NCI-H146 treated with DMSO at 0.1 percent for 48 hours (cell line): Measurements from ENCODE around the gene GNPTG.

Experiments
- DNase-seq: peaks from one replicate; lab custom pipeline; 2025; ENCODE audit not compliant: unreplicated experiment; lab: John Stamatoyannopoulos, UW

GNPTG gene

DNA sequence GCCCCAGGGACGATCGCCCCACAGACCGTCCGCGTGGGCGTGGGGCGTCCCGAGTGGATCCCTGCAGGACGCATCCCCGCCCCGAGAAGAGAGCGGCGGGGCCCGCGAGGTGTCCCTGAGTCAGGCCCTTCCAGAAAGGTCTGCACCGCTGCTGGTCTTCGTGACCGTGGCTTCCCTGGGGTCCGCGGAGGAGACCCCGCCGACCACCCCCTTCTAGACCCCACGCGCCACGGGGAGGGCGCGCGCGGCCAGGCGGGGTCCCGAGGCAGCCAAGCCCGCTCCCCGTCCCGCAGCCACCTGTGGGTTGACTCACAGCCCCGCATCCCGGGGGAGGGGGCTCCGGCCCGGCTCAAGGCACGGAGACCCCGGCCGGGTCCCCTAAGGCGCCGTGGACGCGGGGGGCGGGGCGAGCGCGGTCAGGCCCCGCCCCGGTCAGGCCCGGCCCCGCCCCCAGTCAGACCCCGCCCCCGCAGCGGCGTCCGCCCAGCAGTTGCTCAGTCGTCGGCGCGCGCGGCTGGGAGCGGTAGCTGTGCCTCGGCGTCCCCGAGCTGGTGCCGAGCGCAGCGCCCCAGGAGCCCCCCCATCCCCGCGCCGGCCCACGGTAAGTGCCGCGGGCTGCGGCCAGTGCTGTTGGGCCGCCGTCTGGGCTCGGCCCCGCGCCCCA lies 18.4 kb upstream of the GNPTG start, which contains the start of gene BAIAP3:
Gene BAIAP3 (plus strand): TSS at position 497 of the 664 bp plus-strand sequence. CDS start 4,905 bp downstream, outside the sequence.
- no peak for DNase-seq

DNA sequence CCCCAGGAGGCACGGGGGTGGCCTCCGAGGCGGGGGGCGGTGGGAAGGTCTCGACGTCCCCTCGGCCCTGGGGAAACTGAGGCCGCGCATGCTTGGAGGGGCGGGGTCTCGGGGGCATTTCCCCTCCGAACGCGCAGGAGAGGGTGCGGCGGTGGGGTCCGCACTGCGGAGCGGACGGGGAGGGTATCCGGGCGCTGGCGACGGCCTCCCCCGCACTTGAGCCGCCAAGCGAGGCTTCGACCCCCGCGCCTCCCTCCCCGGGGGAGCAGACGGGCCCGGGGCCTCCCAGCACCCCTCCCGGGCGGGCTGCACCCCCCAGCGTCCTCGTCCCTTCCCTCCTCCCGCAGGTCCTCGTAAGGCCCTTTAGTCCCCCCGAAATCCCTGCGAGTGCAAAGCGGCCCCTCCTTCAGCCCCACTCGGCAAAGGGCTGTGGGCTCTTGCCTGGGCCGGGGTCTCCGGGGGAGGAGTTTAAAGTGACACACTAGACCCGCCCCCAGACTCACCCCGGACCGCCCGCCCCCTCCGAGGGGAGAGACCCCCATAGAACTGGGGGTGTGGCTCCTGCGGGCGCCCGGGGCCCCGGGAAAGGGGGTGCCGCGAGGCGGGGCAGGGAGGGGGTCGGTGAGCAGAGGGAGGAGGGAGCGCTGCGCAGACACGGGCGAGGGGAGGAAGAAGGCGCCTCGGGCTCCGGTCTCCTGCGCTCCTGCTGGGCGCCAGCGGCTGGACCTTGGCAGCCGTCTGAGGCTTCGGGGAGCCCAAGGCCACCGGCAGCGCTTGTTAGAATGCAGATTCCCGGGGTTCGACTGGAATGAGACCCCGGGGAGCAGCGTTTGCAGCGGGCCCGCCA lies 17.7 kb upstream of the GNPTG start:
- DNase-seq: no peak

DNA sequence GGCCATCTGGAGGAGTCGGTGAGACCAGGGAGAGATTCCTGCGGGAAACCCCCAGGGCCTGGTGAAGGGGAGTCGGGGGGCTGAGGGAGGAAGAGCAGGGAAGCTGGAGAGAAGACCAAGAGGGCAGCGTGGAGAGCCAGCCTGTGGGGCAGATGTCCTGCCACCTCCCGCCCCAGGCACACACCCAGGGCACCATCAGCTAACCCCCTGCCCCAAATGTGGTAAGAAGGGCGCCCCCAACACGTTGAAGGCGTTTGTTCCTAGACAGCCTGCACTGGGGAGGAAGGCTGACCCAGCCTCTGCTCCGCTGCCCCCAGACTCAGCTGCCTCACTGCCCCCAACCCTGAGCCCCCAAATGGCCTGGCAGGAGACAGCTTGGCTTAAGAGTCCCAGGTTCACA lies 17.0 kb upstream of the GNPTG start:
- DNase-seq: no peak

DNA sequence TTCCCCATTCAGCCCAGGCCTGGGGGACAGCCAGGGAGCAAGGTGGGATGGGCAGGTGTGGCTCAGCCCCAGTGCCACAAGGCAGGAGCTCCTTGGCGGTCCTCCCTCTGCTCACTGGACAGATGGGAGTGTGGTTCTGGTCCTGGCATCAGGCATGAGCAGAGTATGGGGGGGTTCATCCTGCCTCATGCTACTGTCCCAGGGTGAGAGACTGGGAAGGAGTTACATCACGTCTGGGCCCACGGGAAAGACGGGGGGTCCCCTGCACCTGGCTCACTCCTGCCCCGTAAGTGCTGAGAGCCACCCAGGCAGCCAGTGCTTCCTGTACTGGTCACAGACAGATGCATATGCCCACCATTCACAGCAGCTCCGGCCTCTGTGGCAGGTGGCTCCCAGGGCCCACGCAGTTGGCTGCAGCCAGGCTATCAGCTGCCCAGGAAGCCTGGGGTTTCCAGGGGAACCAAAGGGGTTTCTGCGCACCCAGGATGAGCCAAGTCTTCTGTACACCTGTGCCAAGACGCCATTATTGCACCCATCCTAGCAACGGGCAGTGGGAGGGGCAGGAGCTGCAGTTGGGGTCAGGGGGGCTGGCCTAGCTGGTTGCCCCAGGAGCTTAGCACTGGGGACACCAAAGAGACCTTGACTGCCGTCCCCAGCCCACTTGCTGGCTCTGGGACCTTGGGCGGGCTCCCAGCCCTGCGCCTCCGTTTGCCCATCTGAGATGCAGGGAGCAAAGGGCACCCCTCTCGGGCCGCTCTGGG lies 16.3 kb upstream of the GNPTG start:
- peak; percentile 12 for DNase-seq

DNA sequence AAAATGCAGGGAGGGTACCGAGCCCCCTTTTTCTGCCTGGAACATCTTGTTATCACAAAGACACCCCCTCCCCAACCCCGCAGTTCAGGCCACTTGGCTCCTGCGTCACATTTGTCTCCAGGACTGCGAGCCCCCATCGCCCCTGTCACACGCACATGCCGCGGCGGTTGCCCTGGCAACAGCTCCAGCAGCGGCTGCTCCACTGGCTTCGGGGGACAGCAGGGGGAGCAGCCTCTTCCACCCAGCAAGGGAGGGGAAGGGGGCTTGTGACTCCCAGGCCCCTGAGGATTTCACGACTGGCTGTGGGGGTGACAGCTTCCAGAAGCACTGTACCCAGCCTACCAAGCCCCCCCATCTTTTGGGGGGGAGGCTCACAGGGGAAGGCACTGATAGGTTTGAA lies 15.7 kb upstream of the GNPTG start:
- no peak for DNase-seq

DNA sequence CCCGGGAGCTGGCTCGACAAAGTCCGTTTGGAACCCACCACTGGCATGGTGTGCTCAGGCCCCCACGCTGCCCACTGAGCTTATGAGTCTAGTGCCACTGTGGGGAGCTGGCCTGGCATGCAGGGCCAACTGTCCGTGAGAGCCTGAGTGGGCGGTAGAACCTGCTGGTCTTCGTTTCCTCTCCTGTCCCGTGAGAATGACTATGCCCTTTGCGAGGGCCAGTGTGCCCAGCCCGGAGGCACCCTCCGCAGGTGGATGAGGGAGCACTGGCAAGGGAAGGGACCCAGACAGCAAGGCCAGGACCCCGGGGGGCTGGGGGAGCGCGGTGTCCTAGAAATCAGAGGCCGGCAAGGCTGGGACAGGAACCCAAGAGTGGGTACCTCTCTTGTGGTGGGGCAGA lies 15.1 kb upstream of the GNPTG start:
- DNase-seq: no peak

DNA sequence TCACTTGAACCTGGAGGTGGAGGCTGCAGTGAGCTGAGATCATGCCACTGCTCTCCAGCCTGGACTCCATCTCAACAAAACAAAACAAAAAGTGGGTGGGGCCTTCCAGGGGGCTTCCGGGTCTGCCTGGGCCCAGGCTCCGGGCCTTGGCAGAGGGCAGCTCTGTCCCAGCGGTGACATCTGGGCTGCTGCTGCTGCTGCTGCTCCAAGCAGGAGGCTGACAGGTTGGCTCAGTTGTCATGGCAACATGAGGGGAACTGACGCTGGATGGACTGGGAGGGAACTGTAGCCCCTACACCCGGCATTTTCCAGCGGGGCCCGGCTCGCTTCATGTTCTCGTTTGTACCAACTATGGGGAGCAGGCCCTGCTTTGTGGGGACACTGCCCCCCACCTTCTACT lies 14.2 kb upstream of the GNPTG start:
- DNase-seq: no peak

DNA sequence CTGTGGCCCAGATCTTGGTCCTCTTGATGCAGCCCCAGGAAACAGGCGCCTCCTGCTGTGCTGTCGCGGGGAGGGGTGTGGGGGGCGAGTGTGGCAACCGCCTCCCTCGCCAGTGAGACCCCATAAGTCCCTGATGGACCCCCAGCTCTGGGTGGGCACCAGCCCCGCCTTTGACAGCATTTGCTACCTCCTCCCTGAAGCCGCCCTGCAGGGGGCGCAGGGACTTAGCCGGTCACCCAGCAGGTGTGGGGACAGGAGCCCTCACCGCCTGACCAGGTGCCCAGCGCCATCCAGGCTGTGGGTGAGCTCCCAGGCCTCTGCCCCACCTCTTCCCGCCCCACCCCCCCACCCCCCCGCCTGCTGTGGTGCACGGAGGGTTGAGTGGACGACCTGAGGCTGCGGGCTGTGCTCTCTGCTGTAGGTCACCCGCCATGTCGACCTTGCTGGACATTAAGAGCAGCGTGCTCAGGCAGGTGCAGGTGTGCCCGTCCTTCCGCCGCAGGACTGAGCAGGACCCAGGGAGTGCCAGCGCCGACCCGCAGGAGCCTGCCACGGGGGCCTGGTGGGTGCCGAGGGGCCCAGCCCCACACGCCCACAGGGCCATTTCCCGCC lies 13.5 kb upstream of the GNPTG start:
- DNase-seq: peak; percentile 32

DNA sequence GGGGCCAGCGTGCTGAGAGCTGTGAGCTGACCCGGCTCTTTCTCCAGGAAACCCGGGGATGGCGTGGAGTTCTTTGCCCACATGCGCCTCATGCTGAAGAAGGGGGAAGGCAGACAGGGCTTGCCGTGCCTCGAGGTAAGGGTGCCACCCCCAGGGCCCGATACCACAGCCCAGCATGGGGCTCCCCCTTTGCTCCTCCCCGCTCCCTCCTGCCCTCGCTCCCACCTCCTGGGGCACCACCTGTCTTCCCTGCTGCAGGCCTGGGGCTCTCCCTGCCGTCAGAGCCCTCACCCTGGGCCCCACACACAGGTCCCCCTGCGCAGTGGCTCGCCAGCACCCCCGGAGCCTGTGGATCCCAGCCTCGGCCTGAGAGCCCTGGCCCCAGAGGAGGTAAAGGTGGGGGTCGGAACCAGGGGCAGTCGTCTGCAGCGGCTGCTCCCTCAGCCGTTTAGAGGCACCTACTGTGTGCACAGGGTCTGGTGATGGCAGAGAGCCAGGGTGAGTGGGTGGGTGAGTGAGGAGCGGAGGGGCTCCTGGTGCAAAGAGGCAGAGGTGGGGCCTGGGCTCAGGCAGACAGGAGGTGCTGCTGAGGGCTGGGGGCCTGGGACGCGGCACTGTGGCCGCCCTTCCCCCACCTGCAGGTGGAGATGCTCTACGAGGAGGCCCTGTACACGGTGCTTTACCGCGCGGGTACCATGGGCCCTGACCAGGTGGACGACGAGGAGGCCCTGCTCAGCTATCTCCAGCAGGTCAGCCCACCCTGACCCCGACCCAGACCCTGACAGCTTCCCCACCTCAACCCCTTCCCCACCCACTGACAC lies 12.7 kb upstream of the GNPTG start:
- DNase-seq: no peak

DNA sequence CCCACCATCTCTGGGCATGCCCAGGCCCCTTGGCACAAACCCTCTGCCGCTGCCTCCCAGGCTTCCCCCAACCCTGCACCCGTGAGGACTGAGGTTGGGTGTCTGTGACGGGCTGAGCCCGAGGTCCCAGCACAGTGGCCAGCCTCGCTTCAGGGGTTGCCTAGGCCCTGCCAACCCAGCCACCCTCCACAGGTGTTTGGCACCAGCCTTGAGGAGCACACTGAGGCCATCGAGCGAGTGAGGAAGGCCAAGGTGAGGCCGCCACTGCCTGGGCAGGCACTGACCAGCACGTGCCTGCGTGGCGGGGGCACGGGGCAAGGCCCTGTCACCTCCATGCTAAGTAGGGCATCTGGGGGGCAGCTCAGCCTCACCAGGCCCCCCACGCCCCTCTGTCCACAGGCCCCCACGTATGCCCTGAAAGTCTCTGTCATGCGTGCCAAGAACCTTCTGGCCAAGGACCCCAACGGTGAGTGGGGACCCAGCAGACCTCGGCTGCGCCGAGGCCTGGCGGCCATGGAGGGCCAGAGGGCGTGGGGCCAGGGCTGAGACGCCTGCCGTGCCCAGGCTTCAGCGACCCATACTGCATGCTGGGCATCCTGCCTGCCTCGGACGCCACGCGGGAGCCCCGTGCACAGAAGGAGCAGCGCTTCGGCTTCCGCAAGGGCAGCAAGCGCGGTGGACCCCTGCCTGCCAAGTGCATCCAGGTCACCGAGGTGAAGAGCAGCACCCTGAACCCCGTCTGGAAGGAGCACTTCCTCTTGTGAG lies 10.8 kb upstream of the GNPTG start:
- DNase-seq: no peak

DNA sequence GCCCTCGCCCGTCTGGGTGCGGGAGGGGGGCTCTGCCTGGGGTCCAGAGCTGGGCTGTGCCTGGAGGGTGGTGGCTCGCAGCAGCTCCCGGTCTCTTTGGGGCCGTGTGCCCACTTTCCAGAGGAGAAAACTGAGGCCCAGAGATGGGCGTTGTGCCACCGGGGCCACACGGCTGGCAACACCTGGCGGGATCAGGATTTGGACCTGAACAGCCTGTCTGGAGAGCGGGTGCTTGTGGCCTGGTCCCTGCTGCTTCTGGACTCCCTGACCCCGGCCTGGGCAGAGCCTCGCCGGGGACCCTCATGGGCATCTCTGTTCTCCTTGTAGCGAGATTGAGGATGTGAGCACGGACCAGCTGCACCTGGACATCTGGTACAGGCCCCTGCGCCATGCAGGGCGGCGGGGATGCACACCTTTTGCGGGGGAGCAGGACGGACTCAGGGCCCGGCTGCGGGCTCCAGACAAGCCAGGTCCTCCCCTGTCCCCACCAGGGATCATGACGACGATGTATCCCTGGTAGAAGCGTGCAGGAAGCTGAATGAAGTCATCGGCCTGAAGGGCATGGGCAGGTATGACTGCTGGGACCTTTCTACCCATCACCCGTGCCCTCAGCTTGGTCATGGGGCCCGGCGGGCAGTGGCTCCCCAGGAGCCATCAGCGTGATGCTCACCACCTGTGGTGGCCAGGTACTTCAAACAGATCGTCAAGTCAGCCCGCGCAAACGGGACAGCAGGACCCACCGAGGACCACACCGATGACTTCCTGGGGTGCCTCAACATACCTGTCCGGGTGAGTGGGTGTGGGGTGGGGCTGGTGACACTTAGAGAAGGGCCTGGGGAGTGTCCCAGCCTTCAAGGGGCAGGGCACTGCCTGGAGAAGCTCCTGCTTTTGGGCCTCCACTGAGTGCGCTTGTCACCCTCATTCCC lies 10.0 kb upstream of the GNPTG start:
- DNase-seq: no peak

DNA sequence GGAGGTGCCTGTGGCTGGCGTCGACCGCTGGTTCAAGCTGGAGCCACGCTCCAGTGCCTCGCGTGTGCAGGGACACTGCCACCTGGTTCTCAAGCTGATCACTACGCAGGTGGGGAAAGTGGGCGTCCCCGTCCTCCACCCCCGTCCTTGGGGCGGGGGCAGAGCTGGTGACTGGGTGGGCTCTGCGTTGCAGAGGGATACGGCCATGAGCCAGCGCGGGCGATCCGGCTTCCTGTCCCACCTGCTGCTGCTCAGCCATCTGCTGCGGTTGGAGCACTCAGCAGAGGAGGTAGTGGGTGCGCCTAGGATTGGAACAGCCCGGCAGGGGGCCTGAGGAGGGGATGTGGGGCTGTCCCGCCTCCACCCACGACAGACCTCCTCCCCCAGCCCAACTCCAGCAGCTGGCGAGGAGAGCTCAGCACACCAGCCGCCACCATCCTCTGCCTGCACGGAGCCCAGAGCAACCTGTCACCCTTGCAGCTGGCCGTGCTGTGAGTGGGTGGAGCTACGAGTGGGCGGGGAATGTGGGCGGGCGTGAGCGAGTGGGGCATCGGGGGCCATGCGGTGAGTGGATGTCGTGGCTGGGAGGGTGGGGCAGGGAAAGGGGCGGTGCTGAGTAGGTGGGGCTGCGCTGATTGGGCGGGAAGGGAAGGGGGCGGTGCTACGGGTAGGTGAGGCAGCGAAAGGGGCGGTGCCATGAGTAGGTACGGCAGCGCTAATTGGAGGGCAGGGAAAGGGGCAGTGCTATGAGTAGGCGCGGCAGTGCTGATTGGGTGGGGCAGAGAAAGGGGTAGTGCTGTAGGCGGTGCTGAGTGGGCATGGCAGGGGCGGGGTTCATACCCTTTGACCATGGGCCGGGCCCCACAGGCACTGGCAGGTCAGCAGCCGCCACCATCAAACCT lies 9.0 kb upstream of the GNPTG start:
- DNase-seq: peak; percentile 99

DNA sequence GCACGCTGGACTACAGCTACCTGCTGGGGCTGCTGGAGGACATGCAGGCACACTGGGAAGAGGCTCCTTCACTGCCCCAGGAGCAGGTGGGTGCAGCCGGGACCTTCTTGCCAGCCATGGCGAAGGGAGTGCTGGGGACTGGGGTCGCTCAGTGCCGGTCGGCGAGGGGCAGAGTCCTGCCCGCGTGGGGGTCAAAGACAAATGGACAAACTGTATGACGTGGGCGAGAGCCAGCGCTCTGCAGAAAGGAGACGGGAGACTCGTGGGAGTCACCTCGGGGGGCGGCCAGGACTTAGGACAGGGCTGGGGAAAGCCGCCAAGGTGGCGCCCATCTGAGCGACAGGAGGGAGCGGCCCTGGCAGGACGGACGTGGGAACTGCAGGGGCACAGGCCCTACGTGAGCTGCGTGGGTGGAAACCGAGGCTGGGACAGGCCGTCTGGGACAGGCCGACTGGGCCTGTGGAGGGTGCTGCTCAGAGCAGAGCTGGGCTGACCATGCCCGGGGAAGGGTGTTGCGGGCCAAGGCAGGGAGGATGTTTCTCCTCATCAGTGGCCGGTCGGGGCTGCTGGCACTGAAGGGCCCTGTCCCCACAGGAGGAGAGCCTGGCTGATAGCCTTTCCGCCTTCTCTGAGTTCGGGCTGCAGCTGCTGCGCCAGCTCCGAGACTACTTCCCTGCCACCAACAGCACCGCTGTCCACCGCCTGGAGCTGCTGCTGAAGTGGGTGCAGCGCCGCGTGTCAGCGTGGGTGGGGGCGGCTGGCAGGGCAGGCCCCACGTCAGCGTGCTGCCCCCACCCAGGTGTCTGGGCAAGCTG lies 8.1 kb upstream of the GNPTG start:
- no peak for DNase-seq

DNA sequence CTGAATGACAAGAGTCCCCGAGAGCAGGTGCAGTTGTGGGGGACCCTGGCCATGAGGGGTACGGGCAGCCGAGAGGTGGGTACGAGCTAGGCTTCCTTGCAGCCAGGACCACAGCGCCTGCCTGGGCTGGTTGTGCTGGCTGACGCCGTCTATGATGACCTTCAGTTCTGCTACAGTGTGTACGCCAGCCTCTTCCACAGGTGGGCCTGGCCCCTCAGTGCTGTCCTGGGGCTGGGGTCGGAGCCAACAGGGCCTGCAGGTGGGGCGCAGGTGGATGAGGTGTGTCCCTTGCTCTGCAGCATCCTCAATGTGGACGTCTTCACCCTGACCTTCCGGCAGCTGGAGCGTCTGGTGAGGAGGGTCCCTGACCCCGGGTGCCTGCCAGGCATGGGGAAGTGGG lies 7.2 kb upstream of the GNPTG start:
- DNase-seq: no peak

DNA sequence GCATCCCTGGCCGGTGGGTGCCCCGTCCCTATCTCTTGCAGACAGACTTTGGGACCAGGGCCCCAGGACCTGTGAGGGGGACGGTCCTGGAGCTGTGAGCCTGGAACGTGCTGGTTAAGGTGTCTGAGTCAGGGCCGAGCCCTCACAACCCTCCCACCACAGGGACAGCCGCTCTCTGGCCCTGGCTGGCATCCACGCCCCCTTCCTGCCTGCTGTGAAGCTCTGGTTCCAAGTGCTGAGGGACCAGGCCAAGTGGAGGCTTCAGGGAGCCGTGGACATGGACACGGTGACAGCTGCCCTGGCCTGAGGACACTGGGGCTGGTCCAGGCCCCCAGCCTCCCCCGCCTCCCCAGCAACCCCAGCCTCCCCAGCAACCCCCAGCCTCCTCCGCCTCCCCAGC lies 6.6 kb upstream of the GNPTG start:
- DNase-seq: no peak

DNA sequence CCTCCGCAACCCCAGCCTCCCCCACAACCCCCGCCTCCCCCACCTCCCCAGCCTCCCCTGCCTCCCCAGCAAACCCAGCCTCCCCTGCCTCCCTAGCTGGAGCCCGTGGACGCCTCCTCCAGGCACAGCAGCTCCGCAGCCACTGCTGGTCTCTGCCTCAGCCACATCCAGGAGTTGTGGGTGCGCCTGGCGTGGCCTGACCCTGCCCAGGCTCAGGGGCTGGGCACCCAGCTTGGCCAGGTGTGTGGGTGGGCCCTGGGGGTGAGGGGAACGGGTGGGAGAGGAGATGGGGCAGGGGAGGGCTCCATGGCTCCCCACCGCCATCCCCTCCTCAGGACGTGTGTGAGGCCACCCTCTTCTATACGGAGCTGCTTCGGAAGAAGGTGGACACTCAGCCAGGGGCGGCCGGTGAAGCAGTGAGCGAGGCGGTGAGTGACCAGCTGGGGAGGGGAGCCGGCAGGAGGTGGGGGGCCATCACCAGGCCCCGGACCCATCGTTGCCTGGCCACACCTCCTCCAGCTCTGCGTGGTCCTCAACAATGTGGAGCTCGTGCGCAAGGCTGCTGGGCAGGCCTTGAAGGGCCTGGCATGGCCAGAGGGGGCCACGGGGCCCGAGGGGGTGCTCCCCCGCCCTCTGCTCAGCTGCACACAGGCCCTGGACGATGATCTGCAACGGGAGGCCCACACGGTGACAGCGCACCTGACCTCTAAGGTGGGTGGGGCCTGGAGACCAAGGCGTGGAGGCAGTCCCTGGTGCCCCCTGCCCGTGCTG lies 5.9 kb upstream of the GNPTG start:
- no peak for DNase-seq
